ENCODE measurements around the gene RRP1.

Gene RRP1

DNA sequence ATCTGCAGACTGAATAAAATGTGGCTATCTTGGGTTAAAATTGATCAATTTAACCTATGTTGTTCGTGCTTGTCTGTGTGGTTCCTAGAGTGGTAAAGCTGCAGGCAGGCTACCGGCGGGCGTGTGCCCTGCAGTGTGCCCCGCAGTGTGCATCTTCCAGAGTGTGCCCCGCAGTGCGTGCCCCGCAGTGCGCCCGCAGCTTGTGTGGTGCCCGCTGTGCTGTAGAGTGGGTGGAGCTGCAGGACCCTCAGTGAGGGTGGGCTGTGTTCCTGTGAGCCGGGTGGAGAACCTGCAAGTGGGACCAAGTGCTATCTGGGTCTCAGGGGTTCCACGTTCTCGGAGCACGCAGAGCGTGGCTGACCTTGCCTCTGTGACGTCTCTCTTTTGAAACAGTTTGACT is 10.7 kb downstream of the RRP1 start:
- in situ Hi-C loops (cut with HindIII; ENCODE audit: low sequenced_read_pairs) = no loop called here

DNA sequence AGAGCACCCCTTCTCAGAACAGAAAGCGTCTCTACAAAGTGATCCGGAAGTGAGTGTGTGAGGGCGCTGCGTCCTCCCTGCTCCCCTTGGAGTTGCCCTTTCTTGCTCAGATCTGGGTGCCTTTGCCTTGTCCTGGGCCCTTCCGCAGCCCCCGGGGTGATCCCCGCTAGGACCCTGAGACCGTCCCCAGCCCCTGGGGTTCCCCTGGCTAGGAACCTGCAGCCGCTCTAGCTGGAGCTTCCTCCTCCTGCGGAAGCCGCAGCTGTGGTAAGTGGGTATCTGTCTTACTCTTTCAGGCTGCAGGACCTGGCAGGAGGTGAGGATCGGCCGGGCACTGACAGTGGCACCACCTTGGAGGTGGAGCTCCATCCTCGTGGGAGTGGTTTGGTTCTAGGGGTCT is 11.2 kb downstream of the RRP1 start:
- in situ Hi-C loops (cut with HindIII; ENCODE audit: low sequenced_read_pairs) = no loop called here

GRCh38 chr21:43801006-43801783 is 11.8 kb downstream of the RRP1 start:
- in situ Hi-C loops (cut with HindIII; ENCODE audit: low sequenced_read_pairs) = no loop called here

GRCh38 chr21:43802713-43803313 is 13.4 kb downstream of the RRP1 start:
- in situ Hi-C loops (cut with HindIII; ENCODE audit: low sequenced_read_pairs) = no loop called here

DNA sequence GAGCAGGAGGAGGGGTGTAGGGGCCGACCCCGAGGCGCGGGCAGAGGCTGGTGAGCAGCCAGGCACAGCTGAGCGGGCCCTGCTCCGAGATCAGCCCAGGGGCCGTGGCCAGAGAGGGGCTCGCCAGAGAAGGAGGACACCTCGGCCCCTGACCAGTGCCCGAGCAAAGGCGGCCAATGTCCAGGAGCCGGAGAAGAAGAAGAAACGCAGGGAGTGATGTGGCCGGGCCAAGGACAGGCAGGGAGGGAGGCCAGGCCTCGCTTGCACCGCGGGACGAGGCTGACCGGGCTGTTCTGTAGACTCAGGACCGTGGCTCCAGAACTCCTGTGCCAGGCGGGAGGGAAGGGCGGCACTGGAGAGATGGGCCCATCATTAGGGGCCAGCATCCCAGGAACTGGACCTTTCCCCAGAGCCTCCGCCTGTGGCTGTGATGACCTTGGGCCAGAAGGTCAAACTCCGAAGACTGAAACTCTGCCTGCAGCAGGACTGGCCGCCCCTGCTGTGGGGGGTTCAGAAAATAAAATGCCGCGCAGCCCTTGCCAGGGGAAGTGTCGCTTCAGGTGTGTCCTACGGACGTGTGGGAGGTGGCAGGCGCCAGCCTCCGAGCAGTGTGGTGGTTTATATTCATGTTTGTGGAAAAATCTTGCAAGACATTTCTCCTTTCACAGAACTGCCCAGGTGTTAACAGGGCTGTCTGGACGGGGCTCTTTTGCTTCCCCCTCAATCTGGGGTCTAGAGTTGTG is 14.4 kb downstream of the RRP1 start:
- in situ Hi-C loops (cut with HindIII; ENCODE audit: low sequenced_read_pairs) = no loop called here

- in situ Hi-C loops (cut with HindIII; ENCODE audit: low sequenced_read_pairs) = no loop called here
These were observed 16.0 kb downstream of the RRP1 start for GRCh38 chr21:43805275-43805800.

GRCh38 chr21:43806017-43806710 is 16.8 kb downstream of the RRP1 start:
- in situ Hi-C loops (cut with HindIII; ENCODE audit: low sequenced_read_pairs) = no loop called here

DNA sequence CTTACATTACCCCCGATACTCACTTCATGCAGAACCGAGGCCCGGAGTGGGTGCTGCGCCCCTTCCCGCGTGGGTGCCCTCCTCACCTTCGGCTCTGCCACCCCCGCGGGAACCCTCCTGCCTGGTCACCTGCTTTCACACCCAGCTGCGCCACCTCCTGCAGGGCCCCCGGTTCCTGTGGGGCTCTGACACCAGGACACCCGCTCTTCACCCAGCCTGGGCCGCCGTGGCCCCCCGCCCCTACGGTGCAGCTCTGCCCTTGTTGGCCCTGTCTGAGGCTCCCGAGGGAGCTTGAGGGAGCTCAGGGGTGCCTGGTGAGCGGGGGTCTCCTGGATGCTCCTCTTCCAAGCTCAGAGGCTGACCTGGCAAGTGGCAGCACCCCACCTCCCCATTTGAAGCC is 19.0 kb downstream of the RRP1 start:
- in situ Hi-C loops (cut with HindIII; ENCODE audit: low sequenced_read_pairs) = no loop called here

- in situ Hi-C loops (cut with HindIII; ENCODE audit: low sequenced_read_pairs) = no loop called here
These were observed 19.5 kb downstream of the RRP1 start for GRCh38 chr21:43808832-43809251.

DNA sequence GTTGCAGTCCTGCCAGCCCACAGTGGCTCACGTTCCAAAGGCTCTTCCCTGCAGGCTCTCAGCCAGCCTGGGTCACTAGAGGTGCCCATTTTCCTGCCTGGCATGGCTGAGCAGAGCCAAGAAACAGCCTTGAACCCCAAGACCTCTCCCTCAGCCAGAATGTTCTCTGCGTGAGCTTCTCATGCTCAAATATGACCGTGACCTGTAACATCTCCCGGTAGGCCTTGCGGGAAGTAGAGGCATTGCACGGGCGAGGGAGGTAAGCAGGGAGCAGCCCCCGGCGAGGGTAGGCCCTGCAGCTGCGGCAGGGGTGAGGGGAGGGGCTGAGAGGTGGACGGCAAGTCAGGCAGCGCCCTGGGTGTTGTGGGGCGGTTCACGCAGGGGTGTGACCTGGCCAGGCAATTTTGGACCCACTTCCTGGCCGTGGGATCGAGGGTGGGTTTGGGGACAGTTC is 20.0 kb downstream of the RRP1 start:
- in situ Hi-C loops (cut with HindIII; ENCODE audit: low sequenced_read_pairs) = no loop called here

DNA sequence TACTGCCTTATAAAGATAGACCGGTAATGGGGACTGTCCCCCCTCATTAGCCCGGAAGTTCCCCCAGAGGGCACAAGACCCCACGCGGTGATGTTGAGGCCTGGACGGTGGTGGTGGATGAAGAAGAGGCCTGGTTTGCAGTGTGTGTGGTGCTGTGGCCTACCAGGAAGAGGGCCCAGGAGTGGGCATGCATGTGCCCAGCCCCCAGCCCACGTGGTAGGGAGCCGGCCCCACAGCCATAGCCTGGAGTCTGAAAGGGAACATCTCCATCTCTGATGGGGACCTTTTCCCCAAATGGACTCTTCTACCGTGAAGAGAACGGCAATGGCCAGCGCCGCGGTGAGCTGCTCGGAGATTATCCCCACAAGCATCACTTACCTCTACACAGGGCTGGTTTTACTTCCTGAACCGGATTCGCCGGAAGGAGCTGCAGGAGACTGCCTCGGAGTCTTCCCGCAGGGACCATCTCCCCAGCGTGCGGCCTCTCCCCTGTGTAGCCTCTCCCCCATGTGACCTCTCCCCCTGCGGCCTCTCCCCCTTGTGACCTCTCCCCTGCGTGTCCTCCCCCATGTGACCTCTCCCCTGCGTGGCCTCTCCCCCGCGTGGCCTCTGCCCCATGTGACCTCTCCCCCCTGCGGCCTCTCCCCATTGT is 20.6 kb downstream of the RRP1 start:
- in situ Hi-C loops (cut with HindIII; ENCODE audit: low sequenced_read_pairs) = no loop called here

DNA sequence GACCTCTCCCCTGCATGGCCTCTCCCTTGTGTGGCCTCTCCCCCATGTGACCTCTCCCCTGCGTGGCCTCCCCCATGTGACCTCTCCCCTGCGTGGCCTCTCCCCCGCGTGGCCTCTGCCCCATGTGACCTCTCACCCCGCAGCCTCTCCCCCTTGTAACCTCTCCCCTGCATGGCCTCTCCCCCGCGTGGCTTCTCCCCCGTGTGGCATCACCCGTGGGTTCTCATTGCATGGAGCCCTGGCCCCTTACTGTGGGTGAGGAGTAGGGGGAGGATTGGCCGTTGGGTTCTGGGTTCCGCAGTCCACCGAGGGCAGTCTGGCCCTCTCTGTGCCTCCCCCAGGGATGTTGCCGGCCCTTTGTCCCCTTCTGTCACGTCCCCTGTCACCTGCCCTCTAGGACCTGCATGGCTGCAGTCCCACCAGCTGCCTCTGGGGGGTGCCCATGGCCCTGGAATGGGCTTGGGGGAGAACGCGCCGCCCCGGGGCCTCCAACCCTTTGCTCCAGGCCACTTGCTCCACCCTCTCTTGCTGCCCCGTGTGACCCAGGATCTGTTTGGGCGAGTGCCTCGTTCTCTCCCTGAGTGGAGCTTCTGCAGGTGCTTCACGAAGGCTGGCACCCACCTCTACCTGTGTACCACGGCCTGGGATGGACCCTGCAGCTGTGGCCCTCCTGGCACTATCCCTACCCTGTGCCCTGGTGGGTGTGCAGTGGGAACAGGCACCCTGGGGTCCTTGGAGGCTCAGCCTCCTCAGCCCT is 21.3 kb downstream of the RRP1 start:
- in situ Hi-C loops (cut with HindIII; ENCODE audit: low sequenced_read_pairs) = no loop called here

DNA sequence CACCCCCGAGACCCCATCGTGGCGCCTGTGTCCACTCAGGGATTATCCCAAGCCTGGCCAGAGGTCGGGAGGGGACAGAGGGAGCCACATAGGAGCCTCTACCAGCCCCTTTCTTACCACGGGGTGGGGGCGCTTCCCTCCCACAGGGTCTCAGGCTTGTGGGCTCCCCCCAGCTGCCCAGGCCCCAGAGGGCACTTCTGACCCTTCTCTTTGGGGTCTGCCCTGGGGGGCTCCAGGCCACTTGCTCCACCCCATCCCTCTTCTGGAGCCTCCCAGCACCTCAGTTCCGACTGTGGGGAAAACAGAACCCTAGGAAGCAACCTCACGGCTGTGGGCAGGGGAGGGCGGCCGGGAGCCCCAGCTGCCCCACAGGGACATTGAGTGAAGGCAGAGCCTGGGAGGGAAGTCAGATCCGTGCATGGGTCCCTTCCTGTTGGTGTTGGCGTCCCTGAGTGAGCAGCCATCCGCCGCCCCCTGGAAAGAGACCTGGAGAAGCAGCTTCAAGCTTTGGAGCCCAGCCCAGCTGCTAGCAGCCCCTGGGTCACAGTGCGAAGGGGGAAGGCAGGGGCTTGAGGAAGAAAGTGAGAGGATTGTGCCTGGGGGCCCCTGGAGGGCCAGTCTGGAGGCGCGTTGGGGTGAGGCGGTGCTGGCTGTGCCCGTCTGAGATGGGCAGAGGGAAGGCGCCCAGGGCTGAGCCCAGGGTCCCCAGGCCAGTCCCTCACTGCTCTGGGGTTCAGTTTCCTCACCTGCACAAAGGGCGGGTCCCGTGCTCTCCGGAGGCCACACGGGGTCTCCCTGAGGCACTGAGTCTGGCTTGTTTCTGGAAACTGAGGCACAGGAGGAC is 22.1 kb downstream of the RRP1 start:
- in situ Hi-C loops (cut with HindIII; ENCODE audit: low sequenced_read_pairs) = no loop called here

GRCh38 chr21:43812139-43812821 is 22.9 kb downstream of the RRP1 start:
- in situ Hi-C loops (cut with HindIII; ENCODE audit: low sequenced_read_pairs) = no loop called here

- in situ Hi-C loops (cut with HindIII; ENCODE audit: low sequenced_read_pairs) = no loop called here
These were observed 23.7 kb downstream of the RRP1 start for GRCh38 chr21:43812957-43813655.

DNA sequence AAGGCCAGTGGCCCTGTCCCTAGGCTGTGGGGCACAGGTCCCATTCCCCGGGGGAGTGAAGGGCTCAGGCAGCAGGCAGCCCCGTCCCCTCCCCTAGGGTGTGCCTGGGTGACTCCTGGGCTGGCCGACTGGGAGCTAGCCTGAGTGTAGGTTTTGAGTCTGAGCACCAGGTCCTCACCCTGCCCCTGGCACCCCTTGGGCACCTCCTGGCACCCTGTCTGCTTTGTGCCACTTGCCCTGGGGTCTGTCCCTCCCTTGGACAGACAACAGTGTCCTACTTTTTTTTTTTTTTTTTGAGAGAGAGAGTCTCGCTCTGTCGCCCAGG is 24.2 kb downstream of the RRP1 start:
- in situ Hi-C loops (cut with HindIII; ENCODE audit: low sequenced_read_pairs) = no loop called here

DNA sequence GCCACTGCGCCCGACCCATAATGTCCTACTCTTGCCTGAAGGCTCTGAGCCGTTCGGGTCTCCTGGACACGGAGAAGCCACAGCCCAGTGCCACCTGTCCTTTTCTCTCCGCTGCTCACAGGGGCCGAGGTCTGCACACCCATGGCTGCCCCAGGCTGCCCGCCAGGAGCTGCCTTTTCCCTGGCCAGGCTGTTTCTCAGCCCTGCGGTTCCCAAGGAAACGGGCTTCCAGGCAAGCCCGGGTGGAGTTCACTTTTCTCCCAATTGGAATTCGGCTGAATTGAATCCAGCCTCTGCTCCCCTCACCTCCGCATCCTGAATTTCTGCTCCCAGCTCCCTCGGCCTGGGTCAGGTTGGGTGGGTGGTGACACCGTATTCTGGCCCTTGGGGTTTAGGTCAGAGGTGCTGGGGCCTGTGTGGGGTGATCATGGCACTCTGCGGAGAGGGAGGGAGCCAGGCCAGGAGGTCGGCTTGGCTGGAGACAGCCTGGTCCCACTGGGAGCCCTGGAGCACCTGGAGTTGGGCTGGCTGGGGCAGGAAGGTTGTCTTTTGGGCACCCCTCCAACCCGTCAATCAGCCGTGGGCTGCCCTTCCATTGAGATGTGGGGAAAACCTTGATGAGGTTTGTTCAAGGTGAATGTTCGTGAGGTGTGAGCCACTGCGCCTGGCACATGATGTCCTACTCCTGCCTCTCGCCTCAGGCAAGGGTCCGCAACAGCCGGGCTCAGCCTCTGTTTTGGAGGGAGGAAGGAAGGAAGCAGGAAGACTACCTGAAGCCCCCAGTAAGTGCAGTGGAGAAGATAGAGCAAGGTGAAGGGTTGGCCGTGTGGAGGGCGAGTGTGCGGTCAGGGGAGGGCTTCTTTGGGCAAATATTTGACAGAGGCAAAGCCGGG is 25.1 kb downstream of the RRP1 start:
- in situ Hi-C loops (cut with HindIII; ENCODE audit: low sequenced_read_pairs) = no loop called here
